ENCODE measurements around the gene TECPR2.

TECPR2 gene

DNA sequence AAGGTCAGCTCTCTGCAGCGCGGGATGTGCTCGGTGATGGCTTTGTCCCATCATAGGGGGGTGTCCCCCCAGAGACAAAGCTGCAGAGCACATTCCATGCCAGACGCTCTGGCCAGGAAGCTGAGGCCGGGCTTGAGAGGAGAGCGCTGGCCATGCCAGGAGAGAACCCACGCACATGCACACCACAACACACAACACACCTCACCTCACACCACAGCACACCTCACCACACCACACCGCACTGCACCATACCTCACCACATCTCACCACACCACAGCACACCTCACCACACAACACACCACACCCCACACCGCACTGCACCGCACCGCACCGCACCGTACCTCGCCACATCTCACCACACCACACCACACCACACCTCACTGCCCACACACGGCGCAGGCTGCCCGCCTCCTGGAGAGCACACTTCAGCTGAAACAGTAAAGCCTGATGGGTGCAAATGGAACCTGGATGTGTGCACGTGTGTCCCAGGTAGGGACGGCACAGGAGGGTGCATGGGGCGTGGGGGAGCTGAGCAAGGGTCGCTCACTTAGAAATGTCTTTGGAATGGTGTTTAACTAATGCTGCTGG, 136.0 kb downstream of the TECPR2 start:
- DNase-seq = no peak

GRCh38 chr14:102499401-102500157, 136.8 kb downstream of the TECPR2 start:
- no peak for DNase-seq

DNA sequence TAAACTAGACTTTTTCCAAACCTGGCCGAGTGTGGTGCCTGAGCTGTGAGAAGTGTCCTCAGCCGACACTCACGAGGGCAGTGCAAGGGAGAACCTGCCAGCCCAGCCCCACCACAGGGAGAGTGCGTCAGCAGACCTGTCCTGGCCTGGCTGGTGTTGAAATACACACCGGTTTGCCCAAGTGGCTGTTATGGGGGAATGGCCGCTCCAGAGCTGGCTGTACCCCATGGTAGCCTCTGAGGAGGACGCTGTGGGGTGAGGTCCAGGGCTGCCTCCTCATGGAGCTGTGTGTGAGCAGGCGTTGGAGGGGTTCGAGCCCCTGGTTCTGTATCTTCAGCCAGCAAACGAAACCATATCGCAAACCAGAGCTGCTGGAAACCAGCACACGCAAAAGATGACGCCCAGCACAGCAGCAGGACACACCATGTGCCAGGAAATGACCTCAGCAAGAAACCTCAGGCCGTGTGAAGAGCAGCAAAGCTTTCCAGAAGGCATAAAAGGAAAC, 137.5 kb downstream of the TECPR2 start:
- DNase-seq = peak; percentile 19

- no peak for DNase-seq
Observed at GRCh38 chr14:102500713-102501112, 138.0 kb downstream of the TECPR2 start.

DNA sequence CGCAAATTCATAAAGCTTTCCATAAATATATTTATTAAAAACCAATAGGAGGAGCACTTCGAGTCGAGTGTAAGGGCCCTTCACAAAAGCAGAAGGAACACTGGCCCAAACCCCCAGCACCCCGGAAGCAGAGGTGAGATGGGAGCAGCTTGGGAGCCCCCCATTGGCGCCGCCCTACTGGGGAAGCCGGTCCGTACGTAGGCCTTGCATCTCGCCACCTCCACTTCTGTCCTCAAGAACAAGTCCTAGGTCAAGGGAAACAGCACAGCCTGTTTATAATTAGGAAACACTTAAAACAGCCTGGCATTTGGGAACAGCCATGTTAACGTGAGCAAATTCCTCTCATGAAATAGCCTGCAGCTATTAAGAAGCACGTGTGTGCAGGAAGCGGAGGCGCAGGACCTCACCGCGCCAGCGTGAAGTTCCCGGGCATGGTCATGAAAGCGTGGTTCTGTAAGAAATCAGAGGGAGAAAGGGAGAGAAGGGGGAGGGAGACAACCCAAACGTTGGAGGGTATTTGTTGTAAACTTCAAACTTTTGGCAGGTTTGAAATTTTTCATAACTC, 139.1 kb downstream of the TECPR2 start:
- no peak for DNase-seq

DNA sequence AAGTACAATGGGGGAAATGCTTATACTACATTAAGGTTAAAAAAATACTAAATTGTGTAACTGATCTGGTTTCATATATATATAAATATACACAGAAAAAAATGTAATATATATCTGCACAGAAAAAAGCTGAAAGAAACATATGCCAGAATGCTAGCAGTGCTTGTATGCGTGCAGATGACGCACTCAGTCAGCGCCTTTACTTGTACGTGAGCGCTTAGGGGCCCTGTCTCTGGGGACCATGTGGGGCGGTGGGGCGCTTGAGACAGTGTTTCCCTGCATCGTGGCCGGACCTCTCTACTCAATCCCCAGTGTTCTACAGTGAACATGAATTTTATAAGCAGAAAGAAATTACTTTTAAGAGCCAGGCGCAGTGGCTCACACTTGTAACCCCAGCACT, 139.8 kb downstream of the TECPR2 start:
- DNase-seq = no peak

- DNase-seq = no peak
Observed at GRCh38 chr14:102503641-102504327, 141.0 kb downstream of the TECPR2 start.

- DNase-seq = no peak
Observed at GRCh38 chr14:102504328-102504999, 141.7 kb downstream of the TECPR2 start.

DNA sequence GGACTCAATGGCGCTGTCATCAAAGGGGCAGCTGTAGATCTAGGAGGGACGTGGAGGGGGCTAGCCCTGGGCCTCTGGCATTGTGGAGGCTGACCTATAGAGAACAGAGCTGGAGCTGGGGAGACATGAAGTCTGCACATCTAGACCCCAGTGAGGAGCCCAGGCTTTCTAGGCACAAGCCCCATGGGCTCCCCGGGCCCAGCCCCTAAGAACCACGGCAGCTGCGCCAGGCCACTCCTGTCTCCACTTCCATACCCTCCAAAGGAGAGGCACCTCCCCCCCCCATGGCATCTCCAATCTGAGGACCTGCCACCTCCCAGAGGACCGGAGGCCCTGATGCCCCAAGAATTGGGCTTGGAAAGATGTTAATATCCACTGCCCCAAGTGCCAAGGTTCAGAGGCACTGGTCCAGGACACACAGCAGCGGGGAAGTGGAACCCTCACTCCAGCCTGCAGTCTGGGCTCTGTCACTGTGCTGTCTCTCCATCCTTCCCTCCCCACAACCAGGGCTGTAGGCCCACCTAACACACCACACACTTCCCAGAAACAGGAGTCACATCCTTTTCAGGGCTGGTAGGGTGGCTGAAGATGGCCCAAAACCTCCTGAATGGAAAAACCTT, 142.4 kb downstream of the TECPR2 start:
- DNase-seq = no peak

DNA sequence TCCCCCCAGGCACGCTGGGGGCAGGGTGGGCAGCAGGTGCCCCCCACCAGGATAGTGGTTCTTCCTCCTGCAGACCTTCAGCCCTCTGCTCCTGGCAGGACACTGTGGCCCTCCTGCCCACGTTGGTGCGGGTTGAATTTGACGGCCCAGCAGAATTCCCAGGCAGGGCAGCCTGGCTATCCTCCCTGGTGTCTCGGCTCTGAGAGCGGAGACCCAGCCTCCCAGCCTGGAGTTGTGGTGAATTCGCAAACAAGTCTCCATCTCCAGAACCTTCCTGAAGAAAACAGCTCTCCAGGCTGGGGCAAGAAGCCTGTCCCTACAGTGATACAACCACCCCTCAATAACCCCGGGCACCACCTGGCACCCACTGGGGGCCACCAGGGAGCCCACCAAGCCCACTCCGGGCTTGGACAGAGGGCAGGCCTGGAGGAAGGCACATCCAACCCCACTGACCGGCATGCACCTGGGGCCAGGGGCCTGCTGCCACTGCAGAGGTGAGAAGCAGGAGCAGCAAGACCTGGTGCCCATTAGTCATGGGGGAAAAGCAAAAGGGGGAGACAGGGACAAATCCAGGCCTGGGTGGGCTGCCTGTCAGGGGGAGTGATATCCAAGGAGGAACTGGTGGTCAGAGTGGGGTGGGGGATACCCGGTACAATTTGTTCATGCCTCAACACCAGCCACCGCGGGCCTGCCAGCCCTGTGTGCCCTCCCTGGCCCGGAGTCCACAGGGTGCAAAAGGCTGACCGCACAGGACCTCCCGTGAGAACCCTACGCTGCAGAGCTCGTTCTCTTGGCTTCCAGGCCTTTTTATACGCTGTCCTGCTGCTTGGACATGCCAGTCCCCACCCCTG, 143.3 kb downstream of the TECPR2 start:
- no peak for DNase-seq

GRCh38 chr14:102506626-102506925, 143.8 kb downstream of the TECPR2 start:
- no peak for DNase-seq

DNA sequence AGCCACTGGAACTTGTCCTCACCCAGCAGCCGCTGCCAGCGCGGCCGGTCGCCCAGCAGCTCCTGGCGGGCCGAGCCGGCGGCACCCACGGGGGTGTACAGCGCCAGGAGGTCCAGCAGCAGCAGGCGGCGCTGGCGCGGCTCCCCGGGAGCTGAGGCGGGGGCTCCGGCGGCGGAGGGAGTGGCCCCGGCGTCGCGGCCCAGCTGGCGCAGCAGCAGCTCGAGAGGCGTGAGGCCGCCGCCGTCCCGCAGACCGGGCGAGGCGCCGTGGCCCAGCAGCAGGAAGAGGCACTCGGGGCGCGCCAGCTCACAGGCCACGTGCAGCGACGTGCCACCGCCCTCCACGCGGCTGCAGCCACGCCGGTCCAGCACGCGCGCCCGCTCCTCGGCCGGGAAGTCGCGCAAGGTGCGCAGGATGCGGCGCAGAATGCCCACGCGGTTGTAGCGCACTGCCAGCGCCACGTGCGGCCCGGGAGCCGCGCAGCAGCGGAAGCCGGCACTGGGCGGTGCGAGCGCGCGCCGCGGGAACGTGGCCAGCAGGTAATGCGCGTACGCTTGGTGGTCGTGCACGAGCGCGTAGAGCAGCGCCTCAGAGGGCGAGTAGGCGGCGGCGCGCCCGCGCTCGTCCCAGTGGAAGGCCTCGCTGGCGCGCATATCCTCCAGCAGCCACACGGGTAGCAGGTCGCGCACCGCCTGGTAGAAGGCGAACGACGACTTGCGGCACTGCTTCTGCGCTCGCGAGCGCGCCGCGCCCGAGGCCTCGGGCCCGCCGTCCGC, 144.5 kb downstream of the TECPR2 start:
- no peak for DNase-seq

GRCh38 chr14:102507857-102508312, 145.1 kb downstream of the TECPR2 start:
- DNase-seq = no peak

DNA sequence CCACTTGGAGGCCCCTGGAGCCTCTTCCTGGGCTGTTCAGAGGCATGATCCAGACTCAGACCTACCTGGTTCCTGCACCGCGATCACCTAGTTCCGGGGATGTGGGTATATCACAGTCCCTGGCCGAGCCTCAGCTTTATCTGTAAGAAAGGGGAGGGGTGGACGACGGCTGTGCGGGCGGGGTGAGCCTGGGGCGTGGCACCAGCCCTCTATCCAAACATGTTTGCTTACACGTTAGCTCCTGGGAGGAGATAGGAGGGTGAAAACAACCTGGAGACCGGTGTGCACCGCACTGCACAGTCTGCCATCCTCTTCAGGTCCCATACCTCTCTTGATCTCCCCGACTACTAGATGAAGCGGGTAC, 145.7 kb downstream of the TECPR2 start:
- no peak for DNase-seq

- DNase-seq = peak; percentile 5
Observed at GRCh38 chr14:102508774-102509745, 146.3 kb downstream of the TECPR2 start.

DNA sequence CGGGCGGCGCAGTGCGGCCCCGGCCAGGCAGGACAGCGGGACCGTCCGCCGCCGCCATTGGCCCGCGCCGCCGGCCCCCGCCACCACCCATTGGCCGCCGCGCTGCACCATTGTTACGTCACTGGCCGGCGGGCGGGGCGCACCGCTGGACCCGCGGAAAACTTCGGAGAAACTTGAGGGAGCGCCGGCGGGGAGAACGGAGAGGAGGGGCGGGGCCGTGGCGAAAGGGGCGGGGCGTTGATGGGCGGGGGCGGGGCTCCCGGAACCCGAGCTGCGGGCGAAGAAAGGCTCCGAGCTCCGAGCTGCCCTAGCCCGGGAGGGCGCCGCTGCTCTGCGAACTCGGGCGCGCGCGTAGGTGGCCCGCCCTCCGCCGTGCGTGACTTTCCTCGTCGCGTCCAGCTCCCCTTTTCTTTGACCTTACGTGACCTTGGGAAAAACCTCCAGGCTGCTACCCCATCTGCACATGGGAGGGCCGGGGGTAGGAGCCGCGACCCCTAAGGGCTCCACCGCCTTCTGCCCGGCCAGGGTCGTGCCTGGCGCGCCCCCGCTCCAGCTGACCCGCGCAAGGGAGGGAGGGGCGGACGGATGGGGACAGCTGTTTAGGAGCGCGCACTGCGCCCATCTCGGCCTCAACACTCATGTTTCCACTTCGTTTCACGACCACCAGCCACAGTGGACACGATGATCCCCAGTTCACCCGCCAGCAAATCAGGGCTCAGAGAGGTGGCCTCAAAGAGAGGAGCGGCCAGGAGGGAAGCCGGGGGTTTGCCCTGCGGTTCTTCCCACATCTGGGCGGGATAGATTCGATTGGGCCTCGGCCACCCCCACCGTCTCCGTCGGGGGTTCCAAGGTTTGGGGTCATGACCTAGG, 147.2 kb downstream of the TECPR2 start, which contains the start of gene ANKRD9:
Gene ANKRD9 (minus strand): TSS at position 31 of the 870 bp plus-strand sequence. CDS start 1,887 bp downstream, outside the sequence.
- peak; percentile 91 for DNase-seq

- DNase-seq = no peak
Observed at GRCh38 chr14:102510616-102511520, 148.1 kb downstream of the TECPR2 start.
